ENCODE measurements around the gene UMODL1. TPM values are rescaled to one million over a fixed set of nuclear protein-coding genes. Genes with fewer than 3 reads are reported as not detected.

Gene UMODL1
- total and polyA plus RNA-seq, 2 donors (not counting 3 experiments of a cell fraction or from before 2014, with no cell fraction given), result not detected

DNA sequence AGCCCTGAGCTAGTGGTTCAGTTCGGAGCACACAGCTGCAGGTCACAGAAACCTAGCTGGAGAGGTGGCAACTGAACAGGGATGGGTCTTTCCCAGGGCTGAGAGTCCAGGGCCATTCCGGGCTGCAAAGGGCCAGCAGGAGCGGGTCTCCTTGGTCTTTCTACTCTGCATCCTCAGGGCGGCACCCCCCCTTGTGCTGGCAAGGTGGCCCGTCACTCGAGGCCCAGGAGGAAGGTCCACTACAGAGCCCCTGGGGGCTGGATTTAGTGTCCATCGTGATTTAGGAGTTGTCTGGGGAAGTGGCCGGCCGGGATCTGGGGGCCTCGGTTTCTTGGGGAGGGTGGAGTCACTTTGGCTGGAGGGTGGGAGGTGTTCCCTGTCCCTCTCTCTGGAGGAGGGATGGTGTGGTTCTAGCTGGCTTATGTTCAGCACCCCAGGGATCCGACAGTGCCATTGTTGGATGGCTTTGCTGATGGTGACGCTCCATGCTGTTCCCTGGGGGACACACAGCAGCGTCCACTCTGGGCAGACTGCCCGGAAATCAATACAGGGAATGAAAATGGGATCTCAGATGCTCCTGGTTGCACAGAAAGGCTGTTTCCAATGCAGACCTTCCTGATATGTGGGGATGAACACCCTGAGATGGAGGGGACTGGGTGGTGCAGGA is 64.4 kb downstream of the UMODL1 start:
- Histone ChIP-seq H2AFZ (ENCODE audit: low read depth, low read length) (no peak overlapping the region), H3K9me1 (replicated peaks; ENCODE audit: control insufficient read depth, extremely low read depth, insufficient read depth, low read length) (no peaks in the 10 kb centered on the region), H3K9me3 (replicated peaks; ENCODE audit: control insufficient read depth, insufficient read depth, low read length) (no peaks in the 10 kb centered on the region), H3K27me3 (ENCODE audit: control insufficient read depth in 2 of 2, insufficient read depth in 2 of 2, low read length in 2 of 2) (no peaks in the 10 kb centered on the region), H3K4me1 (ENCODE audit: control insufficient read depth, extremely low read depth, insufficient read depth, low read length) (no peaks in the 10 kb centered on the region), H3K4me2 (ENCODE audit: insufficient read depth, low read length) (no peak overlapping the region), H3K9ac (replicated peaks; ENCODE audit: extremely low read depth, insufficient read depth, low read length) (no peak overlapping the region), H3K27ac (ENCODE audit: insufficient read depth, low read depth, low read length) (no peak overlapping the region), H3K4me3 (replicated peaks in 1 of 3; ENCODE audit: insufficient read depth in 1 of 3, low read depth in 1 of 3, low read length in 3 of 3) (no peak overlapping the region), H3K79me2 (ENCODE audit: control insufficient read depth, insufficient read depth, low read length) (no peaks in the 10 kb centered on the region), H4K20me1 (replicated peaks; ENCODE audit: control insufficient read depth, extremely low read depth, insufficient read depth, low read length) (no peaks in the 10 kb centered on the region), H3K36me3 (ENCODE audit: control insufficient read depth in 2 of 2, extremely low read depth in 1 of 2, insufficient read depth in 2 of 2, low read length in 2 of 2) (no peaks in the 10 kb centered on the region)
- ChIA-PET CTCF (interaction anchor here (1.2 to 2.1 kb wide), 2 partner anchors 9 to 18 kb away, joined by 4 to 5 read pairs; no protein-coding TSS in a partner anchor), POLR2A (no interaction called here)
- TF ChIP-seq, protein P1, sequence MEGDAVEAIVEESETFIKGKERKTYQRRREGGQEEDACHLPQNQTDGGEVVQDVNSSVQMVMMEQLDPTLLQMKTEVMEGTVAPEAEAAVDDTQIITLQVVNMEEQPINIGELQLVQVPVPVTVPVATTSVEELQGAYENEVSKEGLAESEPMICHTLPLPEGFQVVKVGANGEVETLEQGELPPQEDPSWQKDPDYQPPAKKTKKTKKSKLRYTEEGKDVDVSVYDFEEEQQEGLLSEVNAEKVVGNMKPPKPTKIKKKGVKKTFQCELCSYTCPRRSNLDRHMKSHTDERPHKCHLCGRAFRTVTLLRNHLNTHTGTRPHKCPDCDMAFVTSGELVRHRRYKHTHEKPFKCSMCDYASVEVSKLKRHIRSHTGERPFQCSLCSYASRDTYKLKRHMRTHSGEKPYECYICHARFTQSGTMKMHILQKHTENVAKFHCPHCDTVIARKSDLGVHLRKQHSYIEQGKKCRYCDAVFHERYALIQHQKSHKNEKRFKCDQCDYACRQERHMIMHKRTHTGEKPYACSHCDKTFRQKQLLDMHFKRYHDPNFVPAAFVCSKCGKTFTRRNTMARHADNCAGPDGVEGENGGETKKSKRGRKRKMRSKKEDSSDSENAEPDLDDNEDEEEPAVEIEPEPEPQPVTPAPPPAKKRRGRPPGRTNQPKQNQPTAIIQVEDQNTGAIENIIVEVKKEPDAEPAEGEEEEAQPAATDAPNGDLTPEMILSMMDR (IDR thresholded peaks at IDR 0.05; ENCODE audit: extremely low read depth in 1 of 2, insufficient read depth in 1 of 2, low read depth in 1 of 2, low read length in 2 of 2), result no peak
- TF ChIP-seq MYC (IDR thresholded peaks at IDR 0.05; ENCODE audit: low read depth, low read length), result no peak
- no peak for TF ChIP-seq POLR2A (IDR thresholded peaks at IDR 0.05; ENCODE audit: low read depth, low read length)
- TF ChIP-seq JUN (IDR thresholded peaks at IDR 0.05; ENCODE audit: borderline replicate concordance, insufficient read depth, insufficient read length, low read depth), result no peak
- no peak for TF ChIP-seq FOS (IDR thresholded peaks at IDR 0.05; ENCODE audit: borderline replicate concordance, insufficient read depth, low read length)
- no peak for TF ChIP-seq POLR2AphosphoS5 (IDR thresholded peaks at IDR 0.05; ENCODE audit: insufficient read depth, low read depth, low read length)
- no peak for TF ChIP-seq EZH2 (IDR thresholded peaks at IDR 0.05; ENCODE audit: borderline replicate concordance, low read depth, low read length, severe bottlenecking)
- TF ChIP-seq, protein P2, sequence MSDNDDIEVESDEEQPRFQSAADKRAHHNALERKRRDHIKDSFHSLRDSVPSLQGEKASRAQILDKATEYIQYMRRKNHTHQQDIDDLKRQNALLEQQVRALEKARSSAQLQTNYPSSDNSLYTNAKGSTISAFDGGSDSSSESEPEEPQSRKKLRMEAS (IDR thresholded peaks at IDR 0.05; ENCODE audit: insufficient read depth, insufficient read length), result no peak
- intact Hi-C loops (cut with micrococcal nuclease) (no loop called here), dilution Hi-C loops (cut with MboI; ENCODE audit: extremely low pct_ligation_motif_present, low sequenced_read_pairs) (no loop called here)
- DNase-seq (ENCODE audit: low read depth, low spot score) (no peak), FAIRE-seq (no peak)
- no TSS peak for BruUV-seq (replicated peaks)

Measured in endothelial cell of umbilical vein (primary cell).